ENCODE results near the gene DDX60.

GRCh38 chr4:168264903-168265302 lies 53.6 kb downstream of the DDX60 start:
- TF ChIP-seq CTCF (IDR thresholded peaks at IDR 0.05) (no peak), POLR2A (IDR thresholded peaks at IDR 0.05) (no peak), POLR2AphosphoS5 (IDR thresholded peaks at IDR 0.05) (no peak), EP300 (IDR thresholded peaks at IDR 0.05) (no peak)
